ENCODE data around the gene MAP3K10.

The MAP3K10 gene

GRCh38 chr19:40244579-40245317 lies 53.5 kb downstream of the MAP3K10 start:
- no peak for DNase-seq (ENCODE audit: low read depth)
- no peak for TF ChIP-seq CTCF (IDR thresholded peaks at IDR 0.05; ENCODE audit: control insufficient read depth, insufficient read depth, low read depth, low read length, missing control alignments)
- no peak overlapping the region for H3K4me3 ChIP-seq (ENCODE audit: control insufficient read depth, low read depth, low read length)

- DNase-seq (ENCODE audit: low read depth): no peak
- no peak overlapping the region for H3K4me3 ChIP-seq (ENCODE audit: control insufficient read depth, low read depth, low read length)
- no peak for TF ChIP-seq CTCF (IDR thresholded peaks at IDR 0.05; ENCODE audit: control insufficient read depth, insufficient read depth, low read depth, low read length, missing control alignments)
Observed at GRCh38 chr19:40245506-40246128, 54.4 kb downstream of the MAP3K10 start.

GRCh38 chr19:40246292-40247073 lies 55.3 kb downstream of the MAP3K10 start:
- DNase-seq (ENCODE audit: low read depth): no peak
- no peak overlapping the region for H3K4me3 ChIP-seq (ENCODE audit: control insufficient read depth, low read depth, low read length)
- TF ChIP-seq CTCF (IDR thresholded peaks at IDR 0.05; ENCODE audit: control insufficient read depth, insufficient read depth, low read depth, low read length, missing control alignments): no peak

GRCh38 chr19:40247178-40247577 lies 56.0 kb downstream of the MAP3K10 start:
- no peak for TF ChIP-seq CTCF (IDR thresholded peaks at IDR 0.05; ENCODE audit: control insufficient read depth, insufficient read depth, low read depth, low read length, missing control alignments)
- DNase-seq (ENCODE audit: low read depth): no peak
- no peak overlapping the region for H3K4me3 ChIP-seq (ENCODE audit: control insufficient read depth, low read depth, low read length)

GRCh38 chr19:40247735-40248262 lies 56.6 kb downstream of the MAP3K10 start:
- H3K4me3 ChIP-seq (ENCODE audit: control insufficient read depth, low read depth, low read length): no peak overlapping the region
- no peak for TF ChIP-seq CTCF (IDR thresholded peaks at IDR 0.05; ENCODE audit: control insufficient read depth, insufficient read depth, low read depth, low read length, missing control alignments)
- DNase-seq (ENCODE audit: low read depth): no peak

GRCh38 chr19:40249201-40249600 lies 58.0 kb downstream of the MAP3K10 start:
- H3K4me3 ChIP-seq (ENCODE audit: control insufficient read depth, low read depth, low read length): no peak overlapping the region
- no peak for TF ChIP-seq CTCF (IDR thresholded peaks at IDR 0.05; ENCODE audit: control insufficient read depth, insufficient read depth, low read depth, low read length, missing control alignments)
- no peak for DNase-seq (ENCODE audit: low read depth)
